ENCODE results near the gene SPAG17.

DNA sequence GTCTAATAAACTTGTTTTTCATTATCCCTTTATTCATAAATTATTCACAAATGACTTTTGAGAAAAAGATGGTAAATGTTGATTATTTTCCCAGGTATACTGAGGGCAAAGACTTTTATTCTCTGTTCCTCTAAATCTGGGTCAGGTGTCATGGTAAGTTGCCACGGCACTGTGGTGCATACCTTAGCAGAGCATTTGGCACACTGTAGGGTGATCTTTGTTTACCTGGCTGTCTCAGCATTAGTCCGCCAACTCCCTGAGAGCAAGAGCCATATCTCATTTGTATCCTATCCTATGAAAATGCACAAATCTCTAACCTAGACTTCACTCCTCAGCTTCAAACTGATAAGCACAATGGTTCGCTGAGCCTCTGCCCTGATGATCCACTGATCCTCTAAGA lies 280.5 kb downstream of the SPAG17 start:
- TF ChIP-seq YY1 (IDR thresholded peaks at IDR 0.05; ENCODE audit: low read depth) (no peak), TEAD4 (IDR thresholded peaks at IDR 0.05) (no peak)
- TF ChIP-seq, protein P1, sequence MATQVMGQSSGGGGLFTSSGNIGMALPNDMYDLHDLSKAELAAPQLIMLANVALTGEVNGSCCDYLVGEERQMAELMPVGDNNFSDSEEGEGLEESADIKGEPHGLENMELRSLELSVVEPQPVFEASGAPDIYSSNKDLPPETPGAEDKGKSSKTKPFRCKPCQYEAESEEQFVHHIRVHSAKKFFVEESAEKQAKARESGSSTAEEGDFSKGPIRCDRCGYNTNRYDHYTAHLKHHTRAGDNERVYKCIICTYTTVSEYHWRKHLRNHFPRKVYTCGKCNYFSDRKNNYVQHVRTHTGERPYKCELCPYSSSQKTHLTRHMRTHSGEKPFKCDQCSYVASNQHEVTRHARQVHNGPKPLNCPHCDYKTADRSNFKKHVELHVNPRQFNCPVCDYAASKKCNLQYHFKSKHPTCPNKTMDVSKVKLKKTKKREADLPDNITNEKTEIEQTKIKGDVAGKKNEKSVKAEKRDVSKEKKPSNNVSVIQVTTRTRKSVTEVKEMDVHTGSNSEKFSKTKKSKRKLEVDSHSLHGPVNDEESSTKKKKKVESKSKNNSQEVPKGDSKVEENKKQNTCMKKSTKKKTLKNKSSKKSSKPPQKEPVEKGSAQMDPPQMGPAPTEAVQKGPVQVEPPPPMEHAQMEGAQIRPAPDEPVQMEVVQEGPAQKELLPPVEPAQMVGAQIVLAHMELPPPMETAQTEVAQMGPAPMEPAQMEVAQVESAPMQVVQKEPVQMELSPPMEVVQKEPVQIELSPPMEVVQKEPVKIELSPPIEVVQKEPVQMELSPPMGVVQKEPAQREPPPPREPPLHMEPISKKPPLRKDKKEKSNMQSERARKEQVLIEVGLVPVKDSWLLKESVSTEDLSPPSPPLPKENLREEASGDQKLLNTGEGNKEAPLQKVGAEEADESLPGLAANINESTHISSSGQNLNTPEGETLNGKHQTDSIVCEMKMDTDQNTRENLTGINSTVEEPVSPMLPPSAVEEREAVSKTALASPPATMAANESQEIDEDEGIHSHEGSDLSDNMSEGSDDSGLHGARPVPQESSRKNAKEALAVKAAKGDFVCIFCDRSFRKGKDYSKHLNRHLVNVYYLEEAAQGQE (IDR thresholded peaks at IDR 0.05; ENCODE audit: low read depth): no peak

All from Ishikawa (cell line).